Endothelial cell of umbilical vein (primary cell): ENCODE results near the gene FSTL4. TPM values are rescaled to one million over a fixed set of nuclear protein-coding genes. Genes with fewer than 3 reads are reported as not detected.

Experiments
- BruUV-seq: library from RNA; stranded (reverse); fragments of 400-500 nt; replicated peaks from 2 replicates; lab custom pipeline; 2021; lab: Mats Ljungman, UMichigan
- CTCF ChIA-PET: fragments of 300-600, 350-600 bp; sonication (Branson Sonifier 250); formaldehyde crosslinking; loops from one replicate; lab custom pipeline; 2021; ENCODE audit warnings: antibody characterized with exemption, inconsistent platforms; lab: Charles Lee
- POLR2A ChIA-PET: fragments of 300-600, 350-600 bp; sonication (Branson Sonifier 250); formaldehyde crosslinking; loops from one replicate; lab custom pipeline; 2021; ENCODE audit warnings: antibody characterized with exemption, inconsistent platforms; lab: Charles Lee
- DNase-seq: peaks from one replicate; pipeline ENCODE4 v3.0.0-alpha.2; 2011; ENCODE audit warnings: low read depth, low spot score
- FAIRE-seq: peaks from 2 replicates; lab custom pipeline; 2011; peaks lifted over from hg19 to GRCh38; lab: Jason Lieb, UNC
- H2AFZ ChIP-seq: 2 replicates; pipeline ENCODE4 v1.6.0; 2012; ENCODE audit warnings: low read depth, low read length, control low read depth, inconsistent platforms
- H3K27ac ChIP-seq: 2 replicates; pipeline ENCODE4 v1.5.1; 2011; ENCODE audit warnings: low read depth, mild to moderate bottlenecking, control low read depth, low read length, moderate library complexity; ENCODE audit not compliant: insufficient read depth
- H3K27me3 ChIP-seq, 2 experiments: 2 replicates each; pipeline versions ENCODE4 v1.6.0 to v1.6.1; 2011; ENCODE audit warnings: low read length in 2 of 2, mixed read lengths in 1 of 2; ENCODE audit not compliant: control insufficient read depth in 2 of 2, insufficient read depth in 2 of 2
- H3K36me3 ChIP-seq, 2 experiments: 2 replicates in 1 of 2; 3 replicates in 1 of 2; pipeline ENCODE4 v1.5.1; 2011; ENCODE audit warnings: low read length in 2 of 2, mild to moderate bottlenecking in 1 of 2, moderate library complexity in 1 of 2; ENCODE audit not compliant: control insufficient read depth in 2 of 2, insufficient read depth in 2 of 2; ENCODE audit errors: extremely low read depth in 1 of 2
- H3K4me1 ChIP-seq: 3 replicates; pipeline ENCODE4 v1.5.1; 2011; ENCODE audit warnings: mild to moderate bottlenecking, low read length; ENCODE audit not compliant: control insufficient read depth, insufficient read depth; ENCODE audit errors: extremely low read depth
- H3K4me2 ChIP-seq: 2 replicates; pipeline ENCODE4 v1.6.1; 2011; ENCODE audit warnings: low read length, control low read depth, mixed read lengths; ENCODE audit not compliant: insufficient read depth
- H3K4me3 ChIP-seq, 3 experiments: fragments of 200-600 bp in 1 of 3; sonication (generic), shearing (Covaris generic) in 1 of 3; replicated peaks in 1 of 3; 2 replicates each; pipeline ENCODE4 v1.5.1; 2011 to 2016; ENCODE audit warnings: control low read depth in 3 of 3, low read length in 3 of 3, mild to moderate bottlenecking in 2 of 3, inconsistent platforms in 1 of 3, low read depth in 1 of 3, moderate library complexity in 1 of 3; ENCODE audit not compliant: insufficient read depth in 1 of 3
- H3K79me2 ChIP-seq: 2 replicates; pipeline ENCODE4 v1.6.0; 2012; ENCODE audit warnings: low read length, inconsistent platforms; ENCODE audit not compliant: control insufficient read depth, insufficient read depth
- H3K9ac ChIP-seq: replicated peaks from 2 replicates; pipeline ENCODE3; 2011; ENCODE audit warnings: low read length, control low read depth; ENCODE audit not compliant: insufficient read depth; ENCODE audit errors: extremely low read depth
- H3K9me1 ChIP-seq: replicated peaks from 3 replicates; pipeline ENCODE4 v1.6.0; 2011; ENCODE audit warnings: mild to moderate bottlenecking, low read length; ENCODE audit not compliant: control insufficient read depth, insufficient read depth; ENCODE audit errors: extremely low read depth
- H3K9me3 ChIP-seq: replicated peaks from 2 replicates; pipeline ENCODE4 v1.5.1; 2012; ENCODE audit warnings: low read length, inconsistent platforms; ENCODE audit not compliant: control insufficient read depth, insufficient read depth
- H4K20me1 ChIP-seq: replicated peaks from 2 replicates; pipeline ENCODE3; 2011; ENCODE audit warnings: mild to moderate bottlenecking, low read length; ENCODE audit not compliant: control insufficient read depth, insufficient read depth; ENCODE audit errors: extremely low read depth
- FOS ChIP-seq: IDR thresholded peaks from 2 replicates; pipeline ENCODE4 v1.6.1; 2011; ENCODE audit warnings: mild to moderate bottlenecking, low read length, moderate library complexity, borderline replicate concordance; ENCODE audit not compliant: insufficient read depth
- JUN ChIP-seq: IDR thresholded peaks from 2 replicates; pipeline ENCODE4 v1.6.1; 2011; ENCODE audit warnings: borderline replicate concordance, low read depth; ENCODE audit not compliant: insufficient read length, insufficient read depth
- MAX ChIP-seq: IDR thresholded peaks from 2 replicates; pipeline ENCODE4 v1.6.1; 2011; ENCODE audit not compliant: insufficient read depth, insufficient read length
- POLR2AphosphoS5 ChIP-seq: IDR thresholded peaks from 2 replicates; pipeline ENCODE4 v1.6.1; 2012; ENCODE audit warnings: low read depth, mild to moderate bottlenecking, control low read depth, low read length, moderate library complexity; ENCODE audit not compliant: insufficient read depth
- dilution Hi-C: fragments of 300-500 bp; cut with MboI; formaldehyde crosslinking; loops from one replicate; pipeline ENCODE4 v1.15.0; 2019; ENCODE audit warnings: low sequenced_read_pairs; ENCODE audit not compliant: extremely low pct_ligation_motif_present
- intact Hi-C: fragments of 100-400 bp; cut with micrococcal nuclease; formaldehyde crosslinking; loops from one replicate; pipeline ENCODE4 v1.10.0; 2022
- polyA plus RNA-seq, 4 experiments: library from polyadenylated mRNA; depleted of rRNA in 3 of 4; stranded (reverse) in 3 of 4; unstranded in 1 of 4; fragments of >200 nt; gene quantifications; 2 replicates each; pipeline versions ENCODE4 v1.2.1 to v1.2.3, GENCODE V29; 2011 to 2012; ENCODE audit warnings: missing spikeins in 1 of 4
- total RNA-seq: library from RNA; stranded (reverse); gene quantifications from 2 replicates; pipeline ENCODE4 v1.2.3, GENCODE V29; 2021

Gene FSTL4
- total and polyA plus RNA-seq, 2 donors (not counting 3 experiments of a cell fraction or from before 2014, with no cell fraction given): 0.18 TPM; not detected in 1

GRCh38 chr5:133527311-133527710 lies 85.0 kb downstream of the FSTL4 start:
- no peaks in the 10 kb centered on the region for H3K9me3 ChIP-seq
- POLR2A ChIA-PET: no interaction called here
- no peak for DNase-seq
- H3K4me3 ChIP-seq: no peak overlapping the region
- no peaks in the 10 kb centered on the region for H4K20me1 ChIP-seq
- no peaks in the 10 kb centered on the region for H3K36me3 ChIP-seq
- no peaks in the 10 kb centered on the region for H3K4me1 ChIP-seq
- CTCF ChIA-PET: interaction anchor here (1.5 to 3.8 kb wide), 2 partner anchors 14 to 104 kb away, joined by 4 to 30 read pairs; no protein-coding TSS in a partner anchor
- H2AFZ ChIP-seq: no peak overlapping the region
- no peak overlapping the region for H3K9ac ChIP-seq
- H3K27me3 ChIP-seq: no peaks in the 10 kb centered on the region
- BruUV-seq: no TSS peak
- no peaks in the 10 kb centered on the region for H3K9me1 ChIP-seq
- no peak overlapping the region for H3K4me2 ChIP-seq
- dilution Hi-C loops: no loop called here
- no peak overlapping the region for H3K27ac ChIP-seq
- H3K79me2 ChIP-seq: no peaks in the 10 kb centered on the region
- TF ChIP-seq JUN (no peak), MAX (no peak), POLR2AphosphoS5 (no peak), FOS (no peak)
- no peak for FAIRE-seq
- intact Hi-C loops: no loop called here

- H3K27ac ChIP-seq: no peak overlapping the region
- no peaks in the 10 kb centered on the region for H3K79me2 ChIP-seq
- TF ChIP-seq FOS: no peak
- no peak overlapping the region for H3K9ac ChIP-seq
- H3K27me3 ChIP-seq: peaks cover 0 to 2% of the 10 kb centered on the region in 2 experiments
- dilution Hi-C loops: no loop called here
- H4K20me1 ChIP-seq: no peaks in the 10 kb centered on the region
- FAIRE-seq (no peak), DNase-seq (no peak)
- no peaks in the 10 kb centered on the region for H3K36me3 ChIP-seq
- ChIA-PET POLR2A (no interaction called here), CTCF (interaction anchor here (0.7 to 1.0 kb wide), 3 partner anchors 8 to 103 kb away, joined by 3 to 4 read pairs (median 4); no protein-coding TSS in a partner anchor)
- H3K4me1 ChIP-seq: no peaks in the 10 kb centered on the region
- BruUV-seq: no TSS peak
- H2AFZ ChIP-seq: no peak overlapping the region
- no peaks in the 10 kb centered on the region for H3K9me1 ChIP-seq
- H3K4me2 ChIP-seq: no peak overlapping the region
- intact Hi-C loops: no loop called here
- no peaks in the 10 kb centered on the region for H3K9me3 ChIP-seq
- no peak overlapping the region for H3K4me3 ChIP-seq
Measured at GRCh38 chr5:133526368-133526767, 86.0 kb downstream of the FSTL4 start.
